Measurements from ENCODE around the gene ZNF784.

ZNF784 gene

GRCh38 chr19:55590617-55591016, 33.7 kb downstream of the ZNF784 start:
- Histone ChIP-seq H4K5ac (ENCODE audit: low read length) (no peak overlapping the region), H2BK120ac (ENCODE audit: low read depth, low read length) (no peak overlapping the region), H3K79me2 (ENCODE audit: control insufficient read depth, insufficient read depth, low read length) (no peaks in the 10 kb centered on the region), H3K79me1 (ENCODE audit: low read length) (no peaks in the 10 kb centered on the region), H4K8ac (ENCODE audit: low read depth, low read length) (no peak overlapping the region), H3K9ac (ENCODE audit: low read length) (no peak overlapping the region), H3K36me3 (ENCODE audit: control insufficient read depth, insufficient read depth, low read length) (peaks cover 2% of the 10 kb centered on the region), H3K4me3 (ENCODE audit: low read length) (no peak overlapping the region), H3K4me2 (ENCODE audit: low read length) (no peak overlapping the region), H3K23ac (ENCODE audit: low read length) (no peak overlapping the region), H3K27ac (ENCODE audit: low read depth, low read length) (no peak overlapping the region), H2BK15ac (replicated peaks; ENCODE audit: low read depth) (no peak overlapping the region), H3K27me3 (ENCODE audit: insufficient read depth, low read length, poor library complexity) (no peaks in the 10 kb centered on the region), H2AK5ac (ENCODE audit: low read length) (no peak overlapping the region), H3K18ac (ENCODE audit: low read length) (no peak overlapping the region), H2BK5ac (ENCODE audit: low read length) (no peak overlapping the region), H3K4ac (ENCODE audit: low read depth, low read length) (no peak overlapping the region), H3K4me1 (ENCODE audit: control insufficient read depth, low read depth, low read length) (no peaks in the 10 kb centered on the region), H3K56ac (ENCODE audit: low read length) (no peak overlapping the region)
- no CpG with 5 or more reads among the region's 10 CpGs for WGBS (ENCODE audit: extremely low coverage, insufficient coverage, low lambda C conversion rate)
- peak; percentile 62 for DNase-seq

- no peak overlapping the region for H4K5ac ChIP-seq (ENCODE audit: low read length)
- H3K27ac ChIP-seq (ENCODE audit: low read depth, low read length) = no peak overlapping the region
- no peaks in the 10 kb centered on the region for H3K27me3 ChIP-seq (ENCODE audit: insufficient read depth, low read length, poor library complexity)
- no peak overlapping the region for H2BK120ac ChIP-seq (ENCODE audit: low read depth, low read length)
- no peaks in the 10 kb centered on the region for H3K79me1 ChIP-seq (ENCODE audit: low read length)
- no peaks in the 10 kb centered on the region for H3K36me3 ChIP-seq (ENCODE audit: control insufficient read depth, insufficient read depth, low read length)
- H2AK5ac ChIP-seq (ENCODE audit: low read length) = no peak overlapping the region
- no peak overlapping the region for H3K56ac ChIP-seq (ENCODE audit: low read length)
- H4K8ac ChIP-seq (ENCODE audit: low read depth, low read length) = no peak overlapping the region
- no peak overlapping the region for H3K23ac ChIP-seq (ENCODE audit: low read length)
- no peak overlapping the region for H3K4me2 ChIP-seq (ENCODE audit: low read length)
- no peak overlapping the region for H2BK15ac ChIP-seq (replicated peaks; ENCODE audit: low read depth)
- no peak overlapping the region for H3K18ac ChIP-seq (ENCODE audit: low read length)
- no peak overlapping the region for H2BK5ac ChIP-seq (ENCODE audit: low read length)
- H3K4me3 ChIP-seq (ENCODE audit: low read length) = no peak overlapping the region
- no CpG with 5 or more reads among the region's 7 CpGs for WGBS (ENCODE audit: extremely low coverage, insufficient coverage, low lambda C conversion rate)
- H3K9ac ChIP-seq (ENCODE audit: low read length) = no peak overlapping the region
- no peak for DNase-seq
- H3K79me2 ChIP-seq (ENCODE audit: control insufficient read depth, insufficient read depth, low read length) = no peaks in the 10 kb centered on the region
- no peak overlapping the region for H3K4ac ChIP-seq (ENCODE audit: low read depth, low read length)
- no peaks in the 10 kb centered on the region for H3K4me1 ChIP-seq (ENCODE audit: control insufficient read depth, low read depth, low read length)
These were observed 34.3 kb downstream of the ZNF784 start for GRCh38 chr19:55590109-55590508.

GRCh38 chr19:55588738-55589137, 35.6 kb downstream of the ZNF784 start:
- Histone ChIP-seq H3K23ac (ENCODE audit: low read length) (no peak overlapping the region), H2AK5ac (ENCODE audit: low read length) (no peak overlapping the region), H3K18ac (ENCODE audit: low read length) (no peak overlapping the region), H3K27me3 (ENCODE audit: insufficient read depth, low read length, poor library complexity) (no peaks in the 10 kb centered on the region), H3K27ac (ENCODE audit: low read depth, low read length) (no peak overlapping the region), H3K56ac (ENCODE audit: low read length) (no peak overlapping the region), H3K4me3 (ENCODE audit: low read length) (no peak overlapping the region), H2BK120ac (ENCODE audit: low read depth, low read length) (no peak overlapping the region), H3K4me2 (ENCODE audit: low read length) (no peak overlapping the region), H4K5ac (ENCODE audit: low read length) (no peak overlapping the region), H3K36me3 (ENCODE audit: control insufficient read depth, insufficient read depth, low read length) (no peaks in the 10 kb centered on the region), H2BK15ac (replicated peaks; ENCODE audit: low read depth) (no peak overlapping the region), H4K8ac (ENCODE audit: low read depth, low read length) (no peak overlapping the region), H3K79me2 (ENCODE audit: control insufficient read depth, insufficient read depth, low read length) (no peaks in the 10 kb centered on the region), H3K4me1 (ENCODE audit: control insufficient read depth, low read depth, low read length) (no peaks in the 10 kb centered on the region), H3K9ac (ENCODE audit: low read length) (no peak overlapping the region), H3K4ac (ENCODE audit: low read depth, low read length) (no peak overlapping the region), H2BK5ac (ENCODE audit: low read length) (no peak overlapping the region), H3K79me1 (ENCODE audit: low read length) (no peaks in the 10 kb centered on the region)
- no CpG with 5 or more reads among the region's 8 CpGs for WGBS (ENCODE audit: extremely low coverage, insufficient coverage, low lambda C conversion rate)
- no peak for DNase-seq

GRCh38 chr19:55586976-55587668, 37.2 kb downstream of the ZNF784 start:
- peak; percentile 97 for DNase-seq
- H2AK5ac ChIP-seq (ENCODE audit: low read length) = no peak overlapping the region
- no peak overlapping the region for H2BK15ac ChIP-seq (replicated peaks; ENCODE audit: low read depth)
- no peak overlapping the region for H2BK5ac ChIP-seq (ENCODE audit: low read length)
- H3K23ac ChIP-seq (ENCODE audit: low read length) = no peak overlapping the region
- H3K79me1 ChIP-seq (ENCODE audit: low read length) = no peaks in the 10 kb centered on the region
- WGBS (ENCODE audit: extremely low coverage, insufficient coverage, low lambda C conversion rate) = no CpG with 5 or more reads among the region's 40 CpGs
- H4K5ac ChIP-seq (ENCODE audit: low read length) = no peak overlapping the region
- peak overlapping the region; percentile 68 for H3K27ac ChIP-seq (ENCODE audit: low read depth, low read length)
- H3K4me2 ChIP-seq (ENCODE audit: low read length) = peak overlapping the region; percentile 25
- H3K36me3 ChIP-seq (ENCODE audit: control insufficient read depth, insufficient read depth, low read length) = no peaks in the 10 kb centered on the region
- H3K4me3 ChIP-seq (ENCODE audit: low read length) = no peak overlapping the region
- no peak overlapping the region for H3K18ac ChIP-seq (ENCODE audit: low read length)
- H2BK120ac ChIP-seq (ENCODE audit: low read depth, low read length) = no peak overlapping the region
- no peaks in the 10 kb centered on the region for H3K27me3 ChIP-seq (ENCODE audit: insufficient read depth, low read length, poor library complexity)
- H3K56ac ChIP-seq (ENCODE audit: low read length) = peak overlapping the region; percentile 78
- no peak overlapping the region for H4K8ac ChIP-seq (ENCODE audit: low read depth, low read length)
- H3K9ac ChIP-seq (ENCODE audit: low read length) = peak overlapping the region; percentile 16
- H3K79me2 ChIP-seq (ENCODE audit: control insufficient read depth, insufficient read depth, low read length) = no peaks in the 10 kb centered on the region
- no peak overlapping the region for H3K4ac ChIP-seq (ENCODE audit: low read depth, low read length)
- H3K4me1 ChIP-seq (ENCODE audit: control insufficient read depth, low read depth, low read length) = no peaks in the 10 kb centered on the region

GRCh38 chr19:55585658-55586339, 38.6 kb downstream of the ZNF784 start:
- Histone ChIP-seq H3K9ac (ENCODE audit: low read length) (peak overlapping the region; percentile 73), H3K79me2 (ENCODE audit: control insufficient read depth, insufficient read depth, low read length) (no peaks in the 10 kb centered on the region), H3K4ac (ENCODE audit: low read depth, low read length) (no peak overlapping the region), H3K79me1 (ENCODE audit: low read length) (no peaks in the 10 kb centered on the region), H3K36me3 (ENCODE audit: control insufficient read depth, insufficient read depth, low read length) (no peaks in the 10 kb centered on the region), H3K4me1 (ENCODE audit: control insufficient read depth, low read depth, low read length) (no peaks in the 10 kb centered on the region), H2AK5ac (ENCODE audit: low read length) (no peak overlapping the region), H3K56ac (ENCODE audit: low read length) (peak overlapping the region; percentile 88), H4K8ac (ENCODE audit: low read depth, low read length) (no peak overlapping the region), H2BK5ac (ENCODE audit: low read length) (peak overlapping the region; percentile 5), H3K4me3 (ENCODE audit: low read length) (peak overlapping the region; percentile 22), H3K27ac (ENCODE audit: low read depth, low read length) (peak overlapping the region; percentile 67), H3K4me2 (ENCODE audit: low read length) (peak overlapping the region; percentile 55), H3K27me3 (ENCODE audit: insufficient read depth, low read length, poor library complexity) (no peaks in the 10 kb centered on the region), H2BK15ac (replicated peaks; ENCODE audit: low read depth) (no peak overlapping the region), H3K23ac (ENCODE audit: low read length) (no peak overlapping the region), H3K18ac (ENCODE audit: low read length) (peak overlapping the region; percentile 44), H2BK120ac (ENCODE audit: low read depth, low read length) (no peak overlapping the region), H4K5ac (ENCODE audit: low read length) (no peak overlapping the region)
- peak; percentile 63 for DNase-seq
- WGBS (ENCODE audit: extremely low coverage, insufficient coverage, low lambda C conversion rate) = no CpG with 5 or more reads among the region's 36 CpGs
